ENCODE measurements around the gene ANKS4B. TPM values are rescaled to one million over a fixed set of nuclear protein-coding genes. Genes with fewer than 3 reads are reported as not detected.

Gene ANKS4B
- total and polyA plus RNA-seq, 2 experiments from 2014 or later = 0.07 TPM; not detected in 1

GRCh38 chr16:21211486-21211885, 22.0 kb upstream of the ANKS4B start, which contains the start of gene ZP2:
TSS of gene ZP2 (minus strand) at chr16:21211574. CDS start at chr16:21211547, 27 bp downstream.
- H3K4me2 ChIP-seq = no peak within 1 kb of the TSS
- ATAC-seq (no peak; the same call in 2 of the 3 replicates), DNase-seq (ENCODE audit: low spot score) (peak; percentile 18)
- H4K20me1 ChIP-seq (replicated peaks; ENCODE audit: insufficient read depth) = no peaks in the 10 kb centered on the region
- no peaks in the 10 kb centered on the region for H3K36me3 ChIP-seq (ENCODE audit: insufficient read depth)
- no peak within 1 kb of the TSS for H3K4me3 ChIP-seq
- TF ChIP-seq CREB1 (CRISPR knock-in tag; IDR thresholded peaks at IDR 0.05; ENCODE audit: low read depth) = no peak
- TF ChIP-seq ETS1 (IDR thresholded peaks at IDR 0.05) = no peak
- no peak for TF ChIP-seq ZNF462 (CRISPR knock-in tag; IDR thresholded peaks at IDR 0.05)
- TF ChIP-seq ZNF331 (CRISPR knock-in tag; IDR thresholded peaks at IDR 0.05; ENCODE audit: low read depth) = no peak
- Mint-ChIP-seq H3K27ac (no peak within 1 kb of the TSS), H3K4me1 (peaks cover 3% of the 10 kb centered on the region; the same call in 1 of the 3 replicates), H3K27me3 (ENCODE audit: insufficient read depth, low read depth, poor library complexity) (peaks cover 4% of the 10 kb centered on the region), H3K9me3 (no peaks in the 10 kb centered on the region), H3K4me3 (no peak within 1 kb of the TSS), H3K36me3 (ENCODE audit: low read depth) (no peaks in the 10 kb centered on the region)
- no peaks in the 10 kb centered on the region; the same call in 1 of the 2 replicates for H3K9me2 ChIP-seq (ENCODE audit: insufficient read depth)
- H2AFZ ChIP-seq = peak within 1 kb of the TSS; percentile 63; the same call in 1 of the 2 replicates
- no peak within 1 kb of the TSS for H3K27ac ChIP-seq (ENCODE audit: low read depth)
- H3K79me2 ChIP-seq (replicated peaks; ENCODE audit: insufficient read depth) = no peaks in the 10 kb centered on the region
- H3F3A ChIP-seq (replicated peaks; ENCODE audit: low read depth) = no peaks in the 10 kb centered on the region
- peaks cover 7% of the 10 kb centered on the region; the same call in 1 of the 2 replicates for H3K4me1 ChIP-seq (ENCODE audit: insufficient read depth)
- H3K27me3 ChIP-seq (ENCODE audit: insufficient read depth) = no peaks in the 10 kb centered on the region

- peaks cover 3% of the 10 kb centered on the region; the same call in 1 of the 3 replicates for H3K4me1 Mint-ChIP-seq
- Histone ChIP-seq H3K4me3 (no peak overlapping the region), H2AFZ (peak overlapping the region; percentile 85; the same call in 1 of the 2 replicates), H3F3A (replicated peaks; ENCODE audit: low read depth) (no peaks in the 10 kb centered on the region), H3K36me3 (ENCODE audit: insufficient read depth) (no peaks in the 10 kb centered on the region), H3K4me2 (no peak overlapping the region), H4K20me1 (replicated peaks; ENCODE audit: insufficient read depth) (no peaks in the 10 kb centered on the region), H3K9me2 (ENCODE audit: insufficient read depth) (no peaks in the 10 kb centered on the region), H3K79me2 (replicated peaks; ENCODE audit: insufficient read depth) (no peaks in the 10 kb centered on the region), H3K4me1 (ENCODE audit: insufficient read depth) (peaks cover 7% of the 10 kb centered on the region; the same call in 1 of the 2 replicates), H3K27ac (ENCODE audit: low read depth) (no peak overlapping the region), H3K27me3 (ENCODE audit: insufficient read depth) (no peaks in the 10 kb centered on the region)
- ATAC-seq (no peak), DNase-seq (ENCODE audit: low spot score) (no peak)
- H3K36me3 Mint-ChIP-seq (ENCODE audit: low read depth) = no peaks in the 10 kb centered on the region
- H3K27me3 Mint-ChIP-seq (ENCODE audit: insufficient read depth, low read depth, poor library complexity) = peaks cover 4% of the 10 kb centered on the region
- no peaks in the 10 kb centered on the region for H3K9me3 Mint-ChIP-seq
- no peak overlapping the region for H3K27ac Mint-ChIP-seq
- H3K4me3 Mint-ChIP-seq = peak overlapping the region; percentile 20; the same call in 1 of the 3 replicates
- no peak for TF ChIP-seq ZNF462 (CRISPR knock-in tag; IDR thresholded peaks at IDR 0.05)
These were observed 19.4 kb upstream of the ANKS4B start for GRCh38 chr16:21214086-21214485.

Measured in GM23338 (cell line).